Measurements from ENCODE around the gene GALNT14.

Gene GALNT14

DNA sequence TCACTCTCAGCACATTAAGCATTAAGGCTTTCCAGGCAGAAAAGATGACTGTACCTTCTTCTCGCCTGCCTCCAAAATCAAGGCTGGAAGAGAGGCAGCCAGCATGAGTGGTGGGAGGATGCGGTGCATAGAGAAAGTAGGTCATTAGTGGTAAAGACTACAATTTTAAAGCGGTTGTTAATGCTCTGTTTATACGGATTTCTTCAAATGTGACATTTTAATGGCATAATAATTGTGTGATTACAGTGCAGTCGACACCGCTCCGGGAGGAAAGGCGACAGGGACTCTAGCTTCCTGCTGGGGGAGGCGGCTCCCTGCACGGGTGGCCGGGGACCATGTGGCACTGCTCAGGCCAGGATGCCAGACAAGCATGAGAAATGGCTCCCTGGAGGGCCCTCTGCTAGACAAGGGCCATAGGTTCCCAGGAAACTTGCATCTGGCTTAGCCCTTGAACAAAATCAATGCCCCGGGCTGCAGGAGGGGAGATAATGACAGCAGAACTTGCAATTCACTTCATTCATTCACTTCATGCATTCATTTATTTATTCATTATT is 129.6 kb downstream of the GALNT14 start:
- Mint-ChIP-seq H3K4me1 (no peaks in the 10 kb centered on the region), H3K27ac (no peak overlapping the region), H3K9me3 (no peaks in the 10 kb centered on the region), H3K4me3 (no peak overlapping the region), H3K27me3 (peaks cover 2% of the 10 kb centered on the region), H3K36me3 (ENCODE audit: low read depth) (no peaks in the 10 kb centered on the region)
- ATAC-seq (no peak), DNase-seq (no peak)

GRCh38 chr2:31004257-31004656 is 134.0 kb downstream of the GALNT14 start:
- H3K27ac Mint-ChIP-seq, result no peak overlapping the region
- peaks cover 2% of the 10 kb centered on the region for H3K27me3 Mint-ChIP-seq
- H3K9me3 Mint-ChIP-seq, result no peaks in the 10 kb centered on the region
- DNase-seq (no peak), ATAC-seq (no peak)
- H3K36me3 Mint-ChIP-seq (ENCODE audit: low read depth), result no peaks in the 10 kb centered on the region
- H3K4me3 Mint-ChIP-seq, result no peak overlapping the region
- H3K4me1 Mint-ChIP-seq, result no peaks in the 10 kb centered on the region

- Mint-ChIP-seq H3K27me3 (peaks cover 2% of the 10 kb centered on the region), H3K4me3 (no peak overlapping the region), H3K4me1 (no peaks in the 10 kb centered on the region), H3K36me3 (ENCODE audit: low read depth) (no peaks in the 10 kb centered on the region), H3K9me3 (no peaks in the 10 kb centered on the region), H3K27ac (no peak overlapping the region)
- ATAC-seq, result no peak
- no peak for DNase-seq
These were observed 134.5 kb downstream of the GALNT14 start for GRCh38 chr2:31003749-31004148.

GRCh38 chr2:31002537-31003150 is 135.6 kb downstream of the GALNT14 start:
- H3K27me3 Mint-ChIP-seq, result peaks cover 2% of the 10 kb centered on the region
- H3K4me1 Mint-ChIP-seq, result no peaks in the 10 kb centered on the region
- H3K9me3 Mint-ChIP-seq, result no peaks in the 10 kb centered on the region
- no peak overlapping the region for H3K4me3 Mint-ChIP-seq
- H3K27ac Mint-ChIP-seq, result no peak overlapping the region
- no peak for ATAC-seq
- no peaks in the 10 kb centered on the region for H3K36me3 Mint-ChIP-seq (ENCODE audit: low read depth)
- no peak for DNase-seq

- ATAC-seq (no peak), DNase-seq (no peak)
- Mint-ChIP-seq H3K4me3 (no peak overlapping the region), H3K4me1 (no peaks in the 10 kb centered on the region), H3K9me3 (no peaks in the 10 kb centered on the region), H3K27me3 (peaks cover 2% of the 10 kb centered on the region), H3K36me3 (ENCODE audit: low read depth) (no peaks in the 10 kb centered on the region), H3K27ac (no peak overlapping the region)
These were observed 137.3 kb downstream of the GALNT14 start for GRCh38 chr2:31000970-31001369.

DNA sequence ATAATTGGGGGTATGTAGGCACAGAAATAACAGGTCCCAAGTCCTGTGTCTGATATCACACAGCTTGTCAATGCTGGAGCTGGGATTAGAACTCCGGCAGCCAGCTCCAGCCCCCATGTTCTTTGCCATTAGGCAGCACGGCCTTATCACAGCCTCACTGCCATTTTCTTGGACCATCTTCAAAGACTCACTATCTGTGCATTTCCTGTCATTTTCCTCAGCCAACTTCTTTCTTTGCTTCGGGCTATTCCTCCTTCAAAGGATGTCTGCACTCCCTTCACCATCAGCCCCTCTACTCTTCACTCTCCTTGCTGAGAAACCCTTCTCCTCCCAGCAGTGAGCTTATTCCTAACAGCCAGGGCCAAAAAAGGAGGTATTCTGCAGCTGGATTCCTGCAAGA is 139.6 kb downstream of the GALNT14 start:
- Mint-ChIP-seq H3K9me3 (no peaks in the 10 kb centered on the region), H3K27me3 (peaks cover 2% of the 10 kb centered on the region), H3K4me3 (no peak overlapping the region), H3K4me1 (no peaks in the 10 kb centered on the region), H3K27ac (no peak overlapping the region), H3K36me3 (ENCODE audit: low read depth) (no peaks in the 10 kb centered on the region)
- no peak for ATAC-seq
- no peak for DNase-seq

DNA sequence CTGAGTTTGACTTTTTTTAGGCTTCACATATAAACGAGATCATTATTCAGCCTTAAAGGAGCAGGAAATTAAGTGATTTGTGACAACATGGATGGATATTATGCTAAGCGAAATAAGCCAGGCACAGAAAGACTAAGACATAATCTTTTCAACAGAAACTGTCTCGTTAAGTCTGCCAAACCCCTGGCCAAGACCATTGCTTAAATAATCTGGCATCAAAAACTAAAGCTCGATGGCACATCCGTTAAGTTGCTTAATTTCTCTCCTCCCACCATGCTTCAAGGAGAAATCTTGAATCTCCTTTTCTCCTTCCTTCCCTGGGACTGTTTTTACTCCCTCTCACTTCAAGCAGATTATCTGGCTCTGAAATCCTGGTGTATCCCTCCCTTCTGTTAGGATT is 140.3 kb downstream of the GALNT14 start:
- Mint-ChIP-seq H3K27me3 (peaks cover 2% of the 10 kb centered on the region), H3K27ac (no peak overlapping the region), H3K9me3 (no peaks in the 10 kb centered on the region), H3K4me3 (no peak overlapping the region), H3K4me1 (no peaks in the 10 kb centered on the region), H3K36me3 (ENCODE audit: low read depth) (no peaks in the 10 kb centered on the region)
- DNase-seq (no peak), ATAC-seq (no peak)

DNA sequence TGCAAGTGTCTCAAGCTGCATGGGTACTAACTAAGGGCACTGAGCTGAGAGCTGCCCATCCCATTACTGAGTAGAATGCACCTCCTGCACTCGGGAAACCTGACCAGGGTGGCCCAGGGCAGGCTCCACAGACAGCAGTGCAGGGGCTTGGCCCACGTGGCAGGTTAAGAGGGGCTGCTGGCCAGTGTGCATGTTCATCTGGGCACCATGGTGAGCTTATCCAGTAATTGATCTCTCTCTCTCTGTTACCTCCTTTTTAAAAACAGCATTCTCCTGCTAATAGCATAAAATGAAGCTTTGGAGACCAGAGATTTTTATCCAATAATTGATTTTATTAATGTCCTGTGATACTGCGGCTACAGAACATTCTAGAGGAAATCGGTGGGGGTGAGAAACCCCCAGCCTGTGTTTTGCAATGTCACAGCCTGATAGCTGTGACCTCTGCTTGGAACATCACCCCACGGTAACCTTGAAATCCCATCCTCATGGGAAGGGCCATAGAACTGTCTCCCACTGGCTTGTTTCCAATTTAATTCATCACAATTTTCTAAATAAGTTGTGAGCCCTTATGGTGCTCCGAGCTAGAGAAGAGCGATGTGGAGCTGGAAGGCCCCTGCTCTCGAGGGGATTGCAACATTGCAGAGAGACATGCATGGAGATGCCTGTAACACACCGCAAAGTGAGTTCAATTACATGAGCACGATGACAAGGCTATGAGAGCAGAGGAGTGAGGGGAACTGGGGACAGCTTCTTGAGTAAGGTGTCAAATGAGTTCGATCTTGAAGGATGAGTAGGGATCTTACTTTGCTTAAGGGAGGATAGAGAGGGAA is 143.8 kb downstream of the GALNT14 start:
- Mint-ChIP-seq H3K36me3 (ENCODE audit: low read depth) (no peaks in the 10 kb centered on the region), H3K9me3 (no peaks in the 10 kb centered on the region), H3K4me3 (no peak overlapping the region), H3K27ac (no peak overlapping the region), H3K27me3 (no peaks in the 10 kb centered on the region), H3K4me1 (no peaks in the 10 kb centered on the region)
- ATAC-seq (no peak), DNase-seq (no peak)

DNA sequence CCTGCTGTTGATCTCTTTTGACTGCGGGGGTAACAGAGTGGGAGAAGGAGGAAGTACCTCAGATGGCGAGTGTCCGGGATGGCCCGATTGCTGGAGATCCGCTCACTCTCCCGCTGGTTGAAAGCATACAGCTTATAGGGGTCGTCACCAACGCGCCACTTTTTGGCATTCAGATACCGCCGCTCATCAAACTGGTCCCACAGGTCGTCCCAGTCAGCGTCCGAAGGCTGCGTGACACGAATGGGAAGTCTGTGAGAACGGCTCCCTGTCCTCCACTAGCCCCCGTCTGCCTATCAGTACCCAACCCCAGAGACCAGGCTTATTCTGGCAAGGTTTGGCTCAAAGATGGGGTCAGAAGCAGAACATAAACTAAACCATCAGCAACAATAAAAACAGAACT is 145.5 kb downstream of the GALNT14 start:
- no peaks in the 10 kb centered on the region for H3K4me1 Mint-ChIP-seq
- H3K27me3 Mint-ChIP-seq, result no peaks in the 10 kb centered on the region

DNA sequence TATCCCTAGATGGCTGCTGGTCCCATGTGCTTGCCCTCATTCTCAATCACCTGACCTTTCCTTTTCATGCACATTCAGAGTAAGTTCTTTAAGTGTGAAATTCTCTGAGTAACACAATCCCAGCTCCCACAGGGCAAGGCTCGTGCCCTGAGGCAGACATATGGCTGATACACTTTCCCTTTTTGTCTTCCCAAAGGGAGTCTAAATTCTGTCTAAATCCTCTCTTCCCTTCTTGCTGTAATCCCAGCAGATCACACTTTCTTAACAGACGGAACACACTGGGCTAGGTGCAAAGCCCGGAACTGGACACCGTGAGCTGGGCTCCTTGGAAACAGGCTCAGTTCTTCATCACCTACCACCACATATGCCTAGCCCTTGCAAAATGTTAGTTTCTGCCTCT is 147.6 kb downstream of the GALNT14 start:
- no peaks in the 10 kb centered on the region for H3K27me3 Mint-ChIP-seq

More for the DNA sequence above, 145.5 kb downstream of the GALNT14 start:
- ATAC-seq (no peak), DNase-seq (no peak)
- no peak overlapping the region for H3K4me3 Mint-ChIP-seq
- no peaks in the 10 kb centered on the region for H3K9me3 Mint-ChIP-seq
- H3K36me3 Mint-ChIP-seq (ENCODE audit: low read depth), result no peaks in the 10 kb centered on the region
- H3K27ac Mint-ChIP-seq, result no peak overlapping the region

DNA sequence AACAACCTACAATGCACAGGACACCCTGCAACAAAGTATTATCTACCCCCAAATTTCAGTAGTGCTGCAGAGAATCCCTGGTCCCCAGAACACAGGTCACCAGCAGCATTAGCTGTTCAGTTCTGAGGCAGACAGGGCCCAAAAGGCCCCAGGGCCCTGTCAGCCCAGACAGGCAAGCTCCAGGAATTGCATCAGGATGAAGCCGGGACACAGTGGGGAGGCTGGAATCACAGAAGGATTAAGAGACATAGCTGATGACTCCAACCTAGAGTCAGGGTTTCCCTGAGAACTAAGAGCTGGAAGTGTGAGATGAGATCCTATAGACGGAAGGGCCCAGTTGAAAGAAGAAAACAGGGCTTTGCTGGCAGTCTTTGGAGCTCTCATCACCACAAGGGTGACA is 148.1 kb downstream of the GALNT14 start:
- ATAC-seq (no peak), DNase-seq (no peak)
- H3K27ac Mint-ChIP-seq, result no peak overlapping the region

More for the DNA sequence above, 147.6 kb downstream of the GALNT14 start:
- no peak overlapping the region for H3K4me3 Mint-ChIP-seq
- no peaks in the 10 kb centered on the region for H3K36me3 Mint-ChIP-seq (ENCODE audit: low read depth)
- H3K27ac Mint-ChIP-seq, result no peak overlapping the region
- ATAC-seq (no peak), DNase-seq (no peak)
- no peaks in the 10 kb centered on the region for H3K4me1 Mint-ChIP-seq
- no peaks in the 10 kb centered on the region for H3K9me3 Mint-ChIP-seq

GRCh38 chr2:30989746-30990145 is 148.5 kb downstream of the GALNT14 start:
- ATAC-seq (no peak), DNase-seq (no peak)
- Mint-ChIP-seq H3K27me3 (no peaks in the 10 kb centered on the region), H3K27ac (no peak overlapping the region), H3K4me1 (no peaks in the 10 kb centered on the region), H3K36me3 (ENCODE audit: low read depth) (no peaks in the 10 kb centered on the region), H3K4me3 (no peak overlapping the region), H3K9me3 (no peaks in the 10 kb centered on the region)

More for the DNA sequence above, 148.1 kb downstream of the GALNT14 start:
- no peaks in the 10 kb centered on the region for H3K36me3 Mint-ChIP-seq (ENCODE audit: low read depth)
- H3K27me3 Mint-ChIP-seq, result no peaks in the 10 kb centered on the region
- H3K4me1 Mint-ChIP-seq, result no peaks in the 10 kb centered on the region
- H3K9me3 Mint-ChIP-seq, result no peaks in the 10 kb centered on the region
- no peak overlapping the region for H3K4me3 Mint-ChIP-seq

DNA sequence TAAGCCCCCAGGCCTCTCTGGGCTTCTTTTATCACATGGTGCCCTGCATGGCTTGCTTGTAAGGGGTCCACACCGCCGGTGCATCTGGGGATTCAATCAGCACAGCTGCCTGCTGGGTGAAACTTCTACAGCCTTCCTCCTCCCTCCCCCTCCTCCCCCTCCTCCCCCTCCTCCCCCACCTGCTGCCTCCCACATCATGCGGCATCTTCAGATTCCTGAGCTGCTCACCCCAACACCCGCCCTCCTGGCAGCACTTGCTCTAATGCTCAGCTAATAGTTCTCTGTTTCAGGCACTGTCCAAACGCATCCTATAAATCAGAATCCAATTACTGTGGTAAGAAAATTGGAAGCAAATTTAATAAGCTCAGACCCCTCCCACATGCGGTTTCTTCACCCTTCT is 150.7 kb downstream of the GALNT14 start:
- no peaks in the 10 kb centered on the region for H3K27me3 Mint-ChIP-seq
- ATAC-seq, result no peak
- H3K27ac Mint-ChIP-seq, result no peak overlapping the region
- no peaks in the 10 kb centered on the region for H3K4me1 Mint-ChIP-seq
- no peak for DNase-seq
- H3K4me3 Mint-ChIP-seq, result no peak overlapping the region
- H3K36me3 Mint-ChIP-seq (ENCODE audit: low read depth), result no peaks in the 10 kb centered on the region
- H3K9me3 Mint-ChIP-seq, result no peaks in the 10 kb centered on the region

DNA sequence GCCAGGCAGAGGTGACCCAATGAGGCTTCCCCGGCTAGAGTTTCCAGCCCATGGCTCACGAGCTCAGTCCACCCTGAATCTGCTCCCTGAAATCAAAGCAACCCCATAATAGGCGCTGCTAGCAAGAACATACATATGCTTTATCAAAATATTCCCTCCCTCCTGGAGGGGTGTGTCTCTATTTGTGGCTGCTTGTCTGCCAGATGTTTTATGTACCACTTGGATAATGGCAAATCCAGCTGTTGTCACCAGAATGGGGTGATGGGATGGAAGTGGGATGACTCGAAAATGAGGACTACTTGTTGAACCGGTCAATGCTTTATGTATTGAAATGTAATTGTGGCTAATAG is 152.0 kb downstream of the GALNT14 start:
- Mint-ChIP-seq H3K4me3 (no peak overlapping the region), H3K27ac (no peak overlapping the region), H3K36me3 (ENCODE audit: low read depth) (no peaks in the 10 kb centered on the region), H3K9me3 (no peaks in the 10 kb centered on the region), H3K4me1 (no peaks in the 10 kb centered on the region), H3K27me3 (no peaks in the 10 kb centered on the region)
- no peak for ATAC-seq
- no peak for DNase-seq

DNA sequence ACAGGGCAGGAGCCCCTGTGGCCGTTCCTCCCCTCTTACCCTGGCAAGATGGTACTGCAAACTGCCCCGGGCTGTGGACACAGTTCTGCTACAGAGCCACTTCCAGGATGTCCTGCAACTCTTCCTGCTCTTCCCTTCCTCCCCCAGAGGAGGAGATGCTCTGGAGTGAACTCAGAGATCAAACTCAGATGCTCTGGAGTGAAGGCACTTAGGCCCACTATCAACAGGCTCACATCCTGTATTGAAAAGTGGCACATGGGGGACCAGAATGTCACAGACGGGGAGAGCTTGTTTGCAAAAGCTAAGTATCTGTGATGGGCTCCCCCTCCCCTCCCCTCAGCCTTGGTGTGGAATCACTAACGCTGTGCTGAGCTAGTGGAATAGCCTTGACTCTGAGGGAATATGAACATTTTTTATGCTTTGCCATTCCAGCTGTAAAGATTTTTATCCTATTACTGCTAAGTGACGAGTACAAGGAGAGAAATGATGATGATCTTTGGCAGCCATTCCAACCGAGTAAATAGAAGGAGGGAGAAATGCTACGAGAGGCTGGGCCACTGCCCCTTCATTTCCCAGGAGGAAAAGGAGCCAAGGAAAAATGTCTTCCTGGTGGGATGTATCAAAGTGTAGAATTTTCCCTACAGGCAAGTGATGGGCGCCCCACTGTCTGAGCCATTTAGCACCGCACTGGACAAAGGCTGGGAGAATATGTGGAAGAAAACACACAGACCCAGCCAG is 152.6 kb downstream of the GALNT14 start:
- Mint-ChIP-seq H3K36me3 (ENCODE audit: low read depth) (no peaks in the 10 kb centered on the region), H3K9me3 (no peaks in the 10 kb centered on the region), H3K4me3 (no peak overlapping the region), H3K4me1 (no peaks in the 10 kb centered on the region), H3K27ac (no peak overlapping the region), H3K27me3 (no peaks in the 10 kb centered on the region)
- ATAC-seq, result no peak
- no peak for DNase-seq
